Measurements from ENCODE around the gene IGFBP5. TPM values are rescaled to one million over a fixed set of nuclear protein-coding genes. Genes with fewer than 3 reads are reported as not detected.
A peak's percentile ranks its signal among the peaks of the same experiment; 100 is the strongest.

Gene IGFBP5
- total and polyA plus RNA-seq, 2 of the 8 experiments (the other 6 are each of a cell fraction or from before 2014, with no cell fraction given) = 2.2 to 2.5 TPM

- Histone ChIP-seq H2BK5ac (ENCODE audit: low read depth, low read length) (no peak overlapping the region), H2AK5ac (ENCODE audit: low read depth, low read length) (no peak overlapping the region), H3K36me3 (ENCODE audit: control insufficient read depth in 2 of 4, insufficient read depth in 4 of 4, low read length in 3 of 4) (no peaks in the 10 kb centered on the region), H3K23ac (ENCODE audit: insufficient read length) (no peak overlapping the region), H3K79me1 (ENCODE audit: low read depth, low read length) (no peaks in the 10 kb centered on the region), H3K27me3 (replicated peaks in 1 of 4; ENCODE audit: control insufficient read depth in 3 of 4, extremely low read depth in 1 of 4, insufficient read depth in 3 of 4, low read length in 3 of 4) (no peaks in the 10 kb centered on the region), H3K79me2 (ENCODE audit: control insufficient read depth in 1 of 2, insufficient read depth in 2 of 2, low read length in 2 of 2) (no peaks in the 10 kb centered on the region), H4K5ac (ENCODE audit: insufficient read length, low read depth, low read length) (no peak overlapping the region), H3K4me1 (replicated peaks in 1 of 4; ENCODE audit: control insufficient read depth in 3 of 4, insufficient read depth in 4 of 4, low read length in 3 of 4) (peaks cover 0 to 2% (median 0%) of the 10 kb centered on the region in 4 experiments; a peak in 1 of 7 replicates), H2BK120ac (replicated peaks; ENCODE audit: low read depth, low read length) (no peak overlapping the region), H2BK20ac (ENCODE audit: low read length) (no peak overlapping the region), H3K4me2 (ENCODE audit: insufficient read depth in 1 of 2, low read depth in 2 of 2, low read length in 2 of 2) (no peak overlapping the region), H3K9ac (replicated peaks in 1 of 4; ENCODE audit: extremely low read depth in 1 of 4, low read depth in 3 of 4, low read length in 3 of 4) (no peak overlapping the region), H4K91ac (replicated peaks; ENCODE audit: insufficient read length, low read length) (no peak overlapping the region), H3K27ac (ENCODE audit: low read depth, low read length) (no peak overlapping the region), H3K56ac (replicated peaks; ENCODE audit: insufficient read length, low read depth, low read length) (no peak overlapping the region), H3K4ac (replicated peaks; ENCODE audit: insufficient read length, low read depth, low read length) (no peak overlapping the region), H2BK12ac (ENCODE audit: low read depth, low read length) (no peak overlapping the region), H4K20me1 (replicated peaks in 1 of 2; ENCODE audit: control insufficient read depth in 1 of 2, insufficient read depth in 2 of 2, low read length in 2 of 2) (no peaks in the 10 kb centered on the region), H3K9me3 (ENCODE audit: insufficient read depth in 2 of 2, low read depth in 1 of 2, low read length in 1 of 2) (no peaks in the 10 kb centered on the region), H3K14ac (ENCODE audit: insufficient read length) (no peak overlapping the region), H3K4me3 (ENCODE audit: extremely low read depth in 1 of 4, insufficient read depth in 2 of 4, low read depth in 3 of 4, low read length in 4 of 4) (no peak overlapping the region), H3K23me2 (ENCODE audit: low read depth, low read length) (no peaks in the 10 kb centered on the region), H3K18ac (ENCODE audit: extremely low read depth, low read length) (no peak overlapping the region), H2BK15ac (ENCODE audit: low read length) (no peak overlapping the region), H4K8ac (ENCODE audit: extremely low read depth, insufficient read depth, low read length) (peak overlapping the region; percentile 62; the same call in 1 of the 2 replicates), H2AFZ (ENCODE audit: low read length) (no peak overlapping the region)
- ChIA-PET POLR2A (ENCODE audit: partially characterized antibody) (no interaction called here), CTCF (ENCODE audit: partially characterized antibody) (interaction anchor here (0.6 to 1.8 kb wide), 11 partner anchors 9 to 392 kb away, joined by 3 to 6 read pairs (median 4); partner anchors contain the start of gene IGFBP5)
- no peak for FAIRE-seq
- DNase-seq (ENCODE audit: low read depth in 1 of 2, low spot score in 2 of 2) = no peak
- 94% methylated on average over 14 of the region's 14 CpGs; no CpG with 5 or more reads in 1 of the 2 experiments for WGBS, 2 experiments (ENCODE audit: extremely low coverage in 1 of 2, insufficient coverage in 1 of 2, insufficient read length in 1 of 2, insufficient replicate concordance in 2 of 2, low coverage in 1 of 2, low lambda C conversion rate in 2 of 2, missing lambda C conversion rate in 1 of 2)
- TF ChIP-seq SIX5 (IDR thresholded peaks at IDR 0.05; ENCODE audit: low read depth, low read length) (no peak), SIN3A (conservative IDR thresholded peaks at IDR 0.05 in 1 of 2, IDR thresholded peaks at IDR 0.05 in 1 of 2; ENCODE audit: low read depth in 1 of 2, low read length in 2 of 2) (no peak), TAF7 (optimal IDR thresholded peaks at IDR 0.05; ENCODE audit: borderline replicate concordance, low read depth, low read length) (no peak), KDM5A (IDR thresholded peaks at IDR 0.05; ENCODE audit: low read length) (no peak), BACH1 (IDR thresholded peaks at IDR 0.05; ENCODE audit: low read length) (no peak), USF2 (IDR thresholded peaks at IDR 0.05; ENCODE audit: low read length) (no peak), HDAC2 (IDR thresholded peaks at IDR 0.05; ENCODE audit: borderline replicate concordance in 1 of 2, low read depth in 2 of 2, low read length in 2 of 2) (no peak), FOSL1 (IDR thresholded peaks at IDR 0.05; ENCODE audit: insufficient read depth, low read depth, low read length) (no peak), MAFK (IDR thresholded peaks at IDR 0.05; ENCODE audit: low read depth, low read length) (no peak), TBP (IDR thresholded peaks at IDR 0.05; ENCODE audit: low read depth, low read length) (no peak), CHD2 (IDR thresholded peaks at IDR 0.05; ENCODE audit: low read length) (no peak)
Measured at GRCh38 chr2:216715402-216715974, 20.1 kb upstream of the IGFBP5 start.

Data from H1 (cell line).